ENCODE measurements around the gene KLHDC8A.
A peak's percentile ranks its signal among the peaks of the same experiment; 100 is the strongest.

The KLHDC8A gene

DNA sequence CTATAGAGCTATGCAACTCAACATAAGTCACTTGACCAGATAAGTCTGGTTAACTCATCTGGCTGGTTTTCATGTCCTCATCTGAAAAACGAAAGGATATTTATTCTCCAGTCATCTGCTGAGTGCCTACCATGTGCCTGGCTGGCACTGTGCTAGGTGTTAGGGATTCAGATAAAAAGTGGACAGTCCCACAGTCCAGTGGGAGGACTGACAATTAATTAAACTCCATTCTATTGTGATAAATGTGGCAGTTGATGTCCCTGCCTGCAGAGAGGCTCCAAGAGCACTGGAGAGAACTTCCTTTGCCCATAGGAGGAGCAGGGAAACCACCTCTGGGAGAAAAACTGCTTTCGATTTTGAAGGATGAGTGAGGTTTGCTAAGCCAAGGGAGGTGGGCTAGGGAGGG is 40.6 kb downstream of the KLHDC8A start:
- H3K4me2 ChIP-seq (ENCODE audit: insufficient read depth, low read length, poor library complexity, severe bottlenecking), result peak overlapping the region; percentile 23
- H3K9ac ChIP-seq (ENCODE audit: low read depth, low read length, poor library complexity), result no peak overlapping the region
- no peak overlapping the region for H3K4ac ChIP-seq (ENCODE audit: low read length)
- no peak overlapping the region for H2BK12ac ChIP-seq (ENCODE audit: low read length)
- H2BK15ac ChIP-seq (ENCODE audit: low read length), result no peak overlapping the region
- no peaks in the 10 kb centered on the region for H3K79me1 ChIP-seq (ENCODE audit: low read depth, low read length)
- no peak overlapping the region for H3K4me3 ChIP-seq (ENCODE audit: low read length in 2 of 2)
- H3K27ac ChIP-seq (replicated peaks; ENCODE audit: low read length), result peak overlapping the region; percentile 96
- no peak overlapping the region for H3K18ac ChIP-seq (ENCODE audit: low read length)
- peaks cover 20 to 59% of the 10 kb centered on the region in 2 donors for H3K36me3 ChIP-seq (replicated peaks in 1 of 2; ENCODE audit: control insufficient read depth in 2 of 2, insufficient read depth in 2 of 2, low read length in 2 of 2)
- no peak overlapping the region for H2AFZ ChIP-seq (ENCODE audit: low read length)
- no peak overlapping the region for H4K91ac ChIP-seq (ENCODE audit: low read depth, low read length, poor library complexity)
- H3K23ac ChIP-seq (ENCODE audit: low read depth, low read length, poor library complexity), result no peak overlapping the region
- H3K27me3 ChIP-seq (ENCODE audit: control insufficient read depth in 3 of 3, insufficient read depth in 3 of 3, low read depth in 1 of 3, low read length in 3 of 3), result no peaks in the 10 kb centered on the region
- peaks cover 51 to 67% of the 10 kb centered on the region in 2 donors for H3K4me1 ChIP-seq (ENCODE audit: control insufficient read depth in 2 of 2, insufficient read depth in 1 of 2, low read depth in 1 of 2, low read length in 2 of 2)
- H3K14ac ChIP-seq (ENCODE audit: low read length), result no peak overlapping the region
- no peak overlapping the region for H2BK120ac ChIP-seq (ENCODE audit: low read depth, low read length)
- DNase-seq (ENCODE audit: low spot score), result no peak
- H3K9me3 ChIP-seq (replicated peaks in 1 of 2; ENCODE audit: control insufficient read depth in 2 of 2, insufficient read depth in 1 of 2, low read depth in 1 of 2, low read length in 2 of 2), result no peaks in the 10 kb centered on the region
- no CpG with 5 or more reads among the region's 2 CpGs for WGBS, 2 donors (ENCODE audit: extremely low coverage in 2 of 2, insufficient read length in 2 of 2, insufficient replicate concordance in 1 of 2)
- no peak overlapping the region for H2BK5ac ChIP-seq (ENCODE audit: low read length)
- H2AK5ac ChIP-seq (ENCODE audit: low read depth, low read length), result no peak overlapping the region
- H4K8ac ChIP-seq (ENCODE audit: low read depth, low read length), result no peak overlapping the region

DNA sequence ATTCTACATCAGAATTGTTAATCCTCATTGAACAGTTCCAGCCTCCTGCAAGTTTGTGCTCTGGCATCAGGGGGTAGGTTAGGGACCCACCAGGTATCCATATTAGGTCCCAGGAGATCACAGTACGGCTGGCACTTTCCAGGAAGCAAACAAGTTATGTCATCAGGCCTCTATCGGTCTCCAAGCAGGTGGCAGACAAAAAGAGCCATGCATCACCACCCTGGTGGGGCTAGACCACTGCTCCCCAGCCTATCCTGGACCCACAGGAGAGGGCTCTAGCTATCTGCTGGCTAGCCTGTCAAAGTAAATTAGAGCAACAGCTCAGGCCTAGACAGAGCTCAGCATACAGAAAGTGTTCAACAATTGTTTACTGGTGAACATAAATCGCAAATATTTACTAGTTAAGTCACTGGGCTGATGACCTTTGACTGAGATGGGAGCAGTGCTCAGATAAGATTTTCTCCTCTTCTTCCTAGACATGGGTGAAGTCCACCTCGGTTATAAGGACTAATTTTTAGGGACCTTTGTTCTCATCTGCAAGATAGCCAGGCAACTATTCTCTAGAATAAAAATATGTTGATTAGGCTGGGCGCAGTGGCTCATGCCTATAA is 41.6 kb downstream of the KLHDC8A start:
- Histone ChIP-seq H3K27me3 (ENCODE audit: control insufficient read depth in 3 of 3, insufficient read depth in 3 of 3, low read depth in 1 of 3, low read length in 3 of 3) (no peaks in the 10 kb centered on the region), H3K79me1 (ENCODE audit: low read depth, low read length) (peaks cover 7% of the 10 kb centered on the region), H4K91ac (ENCODE audit: low read depth, low read length, poor library complexity) (no peak overlapping the region), H2BK15ac (ENCODE audit: low read length) (no peak overlapping the region), H3K9me3 (replicated peaks in 1 of 2; ENCODE audit: control insufficient read depth in 2 of 2, insufficient read depth in 1 of 2, low read depth in 1 of 2, low read length in 2 of 2) (no peaks in the 10 kb centered on the region), H2AFZ (ENCODE audit: low read length) (no peak overlapping the region), H3K23ac (ENCODE audit: low read depth, low read length, poor library complexity) (no peak overlapping the region), H3K4me1 (ENCODE audit: control insufficient read depth in 2 of 2, insufficient read depth in 1 of 2, low read depth in 1 of 2, low read length in 2 of 2) (peaks cover 60 to 67% of the 10 kb centered on the region in 2 donors), H3K14ac (ENCODE audit: low read length) (no peak overlapping the region), H3K36me3 (replicated peaks in 1 of 2; ENCODE audit: control insufficient read depth in 2 of 2, insufficient read depth in 2 of 2, low read length in 2 of 2) (peaks cover 30 to 69% of the 10 kb centered on the region in 2 donors), H2BK120ac (ENCODE audit: low read depth, low read length) (no peak overlapping the region), H2BK12ac (ENCODE audit: low read length) (no peak overlapping the region), H3K4me3 (ENCODE audit: low read length in 2 of 2) (no peak overlapping the region), H4K8ac (ENCODE audit: low read depth, low read length) (no peak overlapping the region), H3K18ac (ENCODE audit: low read length) (no peak overlapping the region), H3K27ac (replicated peaks; ENCODE audit: low read length) (peak overlapping the region; percentile 96), H2AK5ac (ENCODE audit: low read depth, low read length) (no peak overlapping the region), H2BK5ac (ENCODE audit: low read length) (no peak overlapping the region), H3K4me2 (ENCODE audit: insufficient read depth, low read length, poor library complexity, severe bottlenecking) (no peak overlapping the region), H3K4ac (ENCODE audit: low read length) (no peak overlapping the region), H3K9ac (ENCODE audit: low read depth, low read length, poor library complexity) (no peak overlapping the region)
- no CpG with 5 or more reads among the region's 5 CpGs for WGBS, 2 donors (ENCODE audit: extremely low coverage in 2 of 2, insufficient read length in 2 of 2, insufficient replicate concordance in 1 of 2)
- DNase-seq (ENCODE audit: low spot score), result no peak

DNA sequence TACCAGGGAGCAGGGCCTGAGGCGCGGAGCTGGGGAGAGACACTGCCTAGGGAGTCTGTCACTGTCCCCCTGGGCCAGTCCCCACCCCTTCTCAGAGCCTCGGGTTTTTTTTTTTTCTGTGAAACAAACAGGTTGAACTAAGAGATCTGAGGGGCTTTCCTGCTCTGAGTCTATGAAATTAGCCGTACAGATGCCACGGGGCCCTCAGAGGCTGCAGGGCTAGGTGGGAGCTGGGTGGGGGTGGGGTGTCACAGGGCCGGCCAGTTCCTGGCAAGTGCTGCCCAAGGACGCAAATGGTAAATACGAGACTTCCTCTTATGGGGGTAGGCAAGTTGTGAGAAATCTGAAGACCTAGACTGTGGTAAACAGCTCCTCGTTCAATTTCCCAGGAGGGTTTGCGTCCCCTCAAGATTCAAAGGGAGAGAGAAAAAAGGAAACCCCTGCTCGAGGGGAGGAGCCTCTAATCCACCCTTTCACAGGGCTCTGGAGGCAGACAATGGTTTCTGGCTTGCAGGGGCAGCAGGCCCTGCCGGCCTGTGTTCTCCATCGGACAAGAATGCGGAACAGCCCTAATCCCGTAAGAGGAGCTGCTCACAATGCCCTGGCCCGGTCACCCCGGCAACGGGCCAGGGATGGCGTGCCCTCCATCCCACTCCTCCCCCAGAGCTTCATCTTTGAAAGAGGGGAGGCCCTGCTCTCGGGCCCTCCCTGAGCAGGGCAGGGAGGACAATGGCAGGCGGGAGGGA is 43.0 kb downstream of the KLHDC8A start:
- H3K9ac ChIP-seq (ENCODE audit: low read depth, low read length, poor library complexity), result peak overlapping the region; percentile 87
- peak overlapping the region; percentile 28 for H3K4ac ChIP-seq (ENCODE audit: low read length)
- no peaks in the 10 kb centered on the region for H3K9me3 ChIP-seq (replicated peaks in 1 of 2; ENCODE audit: control insufficient read depth in 2 of 2, insufficient read depth in 1 of 2, low read depth in 1 of 2, low read length in 2 of 2)
- peaks cover 42 to 69% of the 10 kb centered on the region in 2 donors for H3K36me3 ChIP-seq (replicated peaks in 1 of 2; ENCODE audit: control insufficient read depth in 2 of 2, insufficient read depth in 2 of 2, low read length in 2 of 2)
- peak overlapping the region; percentile 74 for H3K4me2 ChIP-seq (ENCODE audit: insufficient read depth, low read length, poor library complexity, severe bottlenecking)
- H3K14ac ChIP-seq (ENCODE audit: low read length), result no peak overlapping the region
- H3K27ac ChIP-seq (replicated peaks; ENCODE audit: low read length), result peak overlapping the region; percentile 100
- H3K4me3 ChIP-seq (ENCODE audit: low read length in 2 of 2), result peak overlapping the region; percentile 39 to 73
- no peak overlapping the region for H2BK15ac ChIP-seq (ENCODE audit: low read length)
- H4K8ac ChIP-seq (ENCODE audit: low read depth, low read length), result no peak overlapping the region
- peak overlapping the region; percentile 98 for H3K18ac ChIP-seq (ENCODE audit: low read length)
- H3K27me3 ChIP-seq (ENCODE audit: control insufficient read depth in 3 of 3, insufficient read depth in 3 of 3, low read depth in 1 of 3, low read length in 3 of 3), result no peaks in the 10 kb centered on the region
- H2BK120ac ChIP-seq (ENCODE audit: low read depth, low read length), result peak overlapping the region; percentile 56
- peak; percentile 98 for DNase-seq (ENCODE audit: low spot score)
- no peak overlapping the region for H3K23ac ChIP-seq (ENCODE audit: low read depth, low read length, poor library complexity)
- no peak overlapping the region for H2AFZ ChIP-seq (ENCODE audit: low read length)
- peaks cover 12% of the 10 kb centered on the region for H3K79me1 ChIP-seq (ENCODE audit: low read depth, low read length)
- peaks cover 61 to 63% of the 10 kb centered on the region in 2 donors for H3K4me1 ChIP-seq (ENCODE audit: control insufficient read depth in 2 of 2, insufficient read depth in 1 of 2, low read depth in 1 of 2, low read length in 2 of 2)
- H2AK5ac ChIP-seq (ENCODE audit: low read depth, low read length), result peak overlapping the region; percentile 71
- H4K91ac ChIP-seq (ENCODE audit: low read depth, low read length, poor library complexity), result peak overlapping the region; percentile 98
- WGBS, 2 donors (ENCODE audit: extremely low coverage in 2 of 2, insufficient read length in 2 of 2, insufficient replicate concordance in 1 of 2), result no CpG with 5 or more reads among the region's 21 CpGs
- H2BK5ac ChIP-seq (ENCODE audit: low read length), result peak overlapping the region; percentile 95
- peak overlapping the region; percentile 16 for H2BK12ac ChIP-seq (ENCODE audit: low read length)

DNA sequence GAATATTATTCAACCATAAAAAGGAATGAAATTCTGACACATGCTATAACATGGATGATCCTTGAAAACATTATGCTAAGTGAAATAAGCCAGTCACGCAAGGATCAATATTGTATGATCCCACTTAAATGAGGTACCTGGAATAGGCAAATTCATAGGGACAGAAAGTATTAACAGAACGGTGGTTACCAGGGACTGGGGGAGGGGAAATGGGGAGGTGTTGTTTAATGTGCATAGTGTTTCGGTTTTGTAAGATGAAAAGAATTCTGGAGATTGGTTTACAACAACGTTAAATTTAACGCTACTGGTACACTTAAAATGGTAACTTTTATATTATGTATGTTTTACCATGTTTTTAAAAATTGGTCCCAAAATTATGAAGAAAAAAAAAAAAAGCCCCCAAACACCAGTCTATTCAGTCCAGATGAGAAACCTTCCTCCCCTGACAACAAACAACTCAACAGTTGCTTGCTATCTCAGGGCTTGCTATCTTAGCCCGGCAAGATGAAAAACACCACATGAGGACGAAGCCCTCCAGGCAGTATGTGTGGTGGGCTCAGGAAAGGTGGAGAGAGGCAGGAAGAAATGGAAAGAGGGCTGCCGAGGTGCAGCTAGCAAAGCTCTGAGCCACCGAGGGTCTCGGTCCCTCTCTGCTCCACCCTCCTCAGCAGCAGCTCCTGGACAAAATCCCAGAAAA is 43.7 kb downstream of the KLHDC8A start:
- Histone ChIP-seq H4K8ac (ENCODE audit: low read depth, low read length) (no peak overlapping the region), H3K4me1 (ENCODE audit: control insufficient read depth in 2 of 2, insufficient read depth in 1 of 2, low read depth in 1 of 2, low read length in 2 of 2) (peaks cover 56 to 57% of the 10 kb centered on the region in 2 donors)
- DNase-seq (ENCODE audit: low spot score), result no peak

More for the DNA sequence above, 43.7 kb downstream of the KLHDC8A start:
- Histone ChIP-seq H3K9me3 (replicated peaks in 1 of 2; ENCODE audit: control insufficient read depth in 2 of 2, insufficient read depth in 1 of 2, low read depth in 1 of 2, low read length in 2 of 2) (no peaks in the 10 kb centered on the region), H3K36me3 (replicated peaks in 1 of 2; ENCODE audit: control insufficient read depth in 2 of 2, insufficient read depth in 2 of 2, low read length in 2 of 2) (peaks cover 46 to 69% of the 10 kb centered on the region in 2 donors), H2BK15ac (ENCODE audit: low read length) (no peak overlapping the region), H2BK12ac (ENCODE audit: low read length) (peak overlapping the region; percentile 16), H3K23ac (ENCODE audit: low read depth, low read length, poor library complexity) (no peak overlapping the region), H3K79me1 (ENCODE audit: low read depth, low read length) (peaks cover 16% of the 10 kb centered on the region), H2BK120ac (ENCODE audit: low read depth, low read length) (peak overlapping the region; percentile 56), H2AFZ (ENCODE audit: low read length) (no peak overlapping the region), H4K91ac (ENCODE audit: low read depth, low read length, poor library complexity) (peak overlapping the region; percentile 98), H3K4me2 (ENCODE audit: insufficient read depth, low read length, poor library complexity, severe bottlenecking) (peak overlapping the region; percentile 74), H3K9ac (ENCODE audit: low read depth, low read length, poor library complexity) (peak overlapping the region; percentile 87), H3K14ac (ENCODE audit: low read length) (no peak overlapping the region), H3K4ac (ENCODE audit: low read length) (peak overlapping the region; percentile 28), H3K18ac (ENCODE audit: low read length) (peak overlapping the region; percentile 98), H3K27me3 (ENCODE audit: control insufficient read depth in 3 of 3, insufficient read depth in 3 of 3, low read depth in 1 of 3, low read length in 3 of 3) (no peaks in the 10 kb centered on the region), H2AK5ac (ENCODE audit: low read depth, low read length) (peak overlapping the region; percentile 71), H2BK5ac (ENCODE audit: low read length) (peak overlapping the region; percentile 95), H3K27ac (replicated peaks; ENCODE audit: low read length) (peak overlapping the region; percentile 100), H3K4me3 (ENCODE audit: low read length in 2 of 2) (peak overlapping the region; percentile 39 to 73)
- 100% methylated on average over 1 of the region's 10 CpGs; no CpG with 5 or more reads in 1 of the 2 donors for WGBS, 2 donors (ENCODE audit: extremely low coverage in 2 of 2, insufficient read length in 2 of 2, insufficient replicate concordance in 1 of 2)

All from neuronal stem cell (in vitro differentiated cells).